GM18519 (cell line): ENCODE results near the gene EIF2S3.
"Not testable (repeated sequence)": the region's sequence is repeated elsewhere in the genome, so short reads cannot be mapped to it uniquely, and the experiment has no call there.

Experiments
- ATAC-seq: cut with Tn5 transposase; IDR thresholded peaks from one replicate; pipeline ENCODE4 v1.9.1; 2021; ENCODE audit warnings: mild to moderate bottlenecking, moderate library complexity; ENCODE audit not compliant: unreplicated experiment, low FRiP score

Gene EIF2S3

DNA sequence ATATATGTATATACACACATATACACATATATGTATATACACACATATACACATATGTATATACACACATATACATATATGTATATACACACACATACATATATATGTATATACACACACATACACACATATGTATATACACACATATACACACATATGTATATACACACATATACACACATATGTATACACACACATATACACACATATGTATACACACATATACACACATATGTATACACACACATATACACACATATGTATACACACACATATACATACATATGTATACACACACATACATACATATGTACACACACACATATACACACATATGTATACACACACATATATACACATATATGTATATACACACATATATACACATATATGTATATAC lies 8.7 kb upstream of the EIF2S3 start:
- ATAC-seq, result not testable (repeated sequence)

DNA sequence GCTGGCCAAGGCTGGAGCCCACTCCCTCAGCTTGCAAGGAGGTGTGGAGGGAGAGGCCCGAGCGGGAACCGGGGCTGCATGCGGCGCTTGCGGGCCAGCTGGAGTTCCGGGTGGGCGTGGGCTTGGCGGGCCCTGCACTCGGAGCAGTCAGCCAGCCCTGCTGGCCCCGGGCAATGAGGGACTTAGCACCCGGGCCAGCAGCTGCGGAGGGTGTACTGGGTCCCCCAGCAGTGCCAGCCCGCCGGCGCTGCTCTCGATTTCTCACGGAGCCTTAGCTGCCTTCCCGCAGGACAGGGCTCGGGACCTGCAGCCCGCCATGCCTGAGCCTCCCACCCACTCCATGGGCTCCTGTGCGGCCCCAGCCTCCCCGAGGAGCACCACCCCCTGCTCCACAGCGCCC lies 5.1 kb upstream of the EIF2S3 start:
- ATAC-seq, result not testable (repeated sequence)

DNA sequence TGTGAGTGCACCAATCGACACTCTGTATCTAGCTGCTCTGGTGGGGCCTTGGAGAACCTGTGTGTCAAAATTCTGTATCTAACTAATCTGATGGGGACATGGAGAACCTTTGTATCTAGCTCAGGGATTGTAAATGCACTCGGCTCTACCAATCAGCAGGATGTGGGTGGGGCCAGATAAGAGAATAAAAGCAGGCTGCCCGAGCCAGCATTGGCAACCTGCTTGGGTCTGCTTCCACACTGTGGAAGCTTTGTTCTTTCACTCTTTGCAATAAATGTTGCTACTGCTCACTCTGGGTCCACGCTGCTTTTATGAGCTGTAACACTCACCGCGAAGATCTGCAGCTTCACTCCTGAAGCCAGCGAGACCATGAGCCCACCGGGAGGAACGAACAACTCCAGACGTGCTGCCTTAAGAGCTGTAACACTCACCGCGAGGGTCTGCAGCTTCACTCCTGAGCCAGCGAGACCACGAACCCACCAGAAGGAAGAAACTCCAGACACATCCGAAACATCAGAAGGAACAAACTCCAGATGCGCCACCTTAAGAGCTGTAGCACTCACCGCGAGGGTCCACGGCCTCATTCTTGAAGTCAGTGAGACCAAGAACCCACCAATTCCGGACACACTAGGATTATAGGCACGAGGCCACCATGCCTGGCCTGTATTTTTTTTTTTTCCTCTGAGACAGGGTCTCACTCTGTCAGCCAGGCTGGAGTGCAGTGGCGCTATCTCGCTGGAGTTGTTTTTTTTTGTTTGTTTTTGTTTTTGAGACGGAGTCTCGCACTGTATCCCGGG lies 4.0 kb upstream of the EIF2S3 start:
- not testable (repeated sequence) for ATAC-seq

DNA sequence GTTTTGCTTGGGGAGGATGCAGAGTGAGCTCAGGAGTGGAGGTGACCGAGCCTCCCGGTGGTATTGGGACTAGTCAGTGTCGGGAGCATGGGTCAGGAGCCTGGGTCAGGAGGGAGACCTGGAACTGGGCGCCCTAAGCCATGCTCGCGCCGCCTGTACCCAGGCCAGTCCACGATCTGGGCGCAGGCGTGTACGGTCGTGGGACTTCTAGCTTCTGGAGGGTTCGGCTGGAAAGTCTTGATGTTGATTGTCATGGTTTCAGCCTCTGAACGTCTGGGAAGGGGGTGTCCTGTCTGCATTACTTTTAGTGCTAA lies 244 bp downstream of the EIF2S3 start:
- no peak for ATAC-seq

DNA sequence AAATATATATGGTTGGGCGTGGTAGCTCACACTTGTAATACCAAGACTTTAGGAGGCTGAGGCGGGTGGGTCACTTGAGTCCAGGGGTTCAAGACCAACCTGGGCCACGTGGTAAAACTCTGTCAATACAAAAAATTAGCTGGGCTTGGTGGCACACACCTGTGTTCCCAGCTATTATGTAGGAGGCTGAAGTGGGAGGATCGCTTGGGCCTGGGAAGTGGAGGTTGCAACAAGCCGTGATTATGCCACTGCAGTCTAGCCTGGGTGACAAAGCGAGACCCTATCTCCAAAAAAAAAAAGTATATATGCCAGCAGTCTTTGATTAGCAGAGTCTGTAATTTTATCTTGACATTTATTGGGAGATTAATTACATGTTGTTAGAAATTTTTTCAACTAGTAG lies 8.7 kb downstream of the EIF2S3 start:
- no peak for ATAC-seq

- ATAC-seq, result no peak
Measured at GRCh38 chrX:24069877-24070276, 15.1 kb downstream of the EIF2S3 start.

GRCh38 chrX:24079411-24079810 lies 24.7 kb downstream of the EIF2S3 start:
- ATAC-seq, result no peak

DNA sequence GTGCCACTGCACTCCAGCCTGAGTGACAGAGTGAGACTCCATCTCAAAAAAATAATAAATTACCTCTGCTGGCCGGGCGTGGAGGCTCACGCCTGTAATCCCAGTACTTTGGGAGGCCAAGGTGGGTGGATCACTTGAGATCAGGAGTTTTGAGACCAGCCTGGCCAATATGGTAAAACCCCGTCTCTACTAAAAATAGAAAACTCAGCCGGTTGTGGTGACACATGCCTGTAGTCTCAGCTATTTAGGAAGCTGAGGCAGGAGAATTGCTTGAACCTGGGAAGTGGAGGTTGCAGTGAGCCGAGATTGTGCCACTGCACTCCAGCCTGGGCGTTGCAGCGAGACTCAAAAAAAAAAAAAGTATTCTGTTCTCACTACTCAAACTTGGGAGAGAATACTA lies 25.5 kb downstream of the EIF2S3 start:
- ATAC-seq, result not testable (repeated sequence)

DNA sequence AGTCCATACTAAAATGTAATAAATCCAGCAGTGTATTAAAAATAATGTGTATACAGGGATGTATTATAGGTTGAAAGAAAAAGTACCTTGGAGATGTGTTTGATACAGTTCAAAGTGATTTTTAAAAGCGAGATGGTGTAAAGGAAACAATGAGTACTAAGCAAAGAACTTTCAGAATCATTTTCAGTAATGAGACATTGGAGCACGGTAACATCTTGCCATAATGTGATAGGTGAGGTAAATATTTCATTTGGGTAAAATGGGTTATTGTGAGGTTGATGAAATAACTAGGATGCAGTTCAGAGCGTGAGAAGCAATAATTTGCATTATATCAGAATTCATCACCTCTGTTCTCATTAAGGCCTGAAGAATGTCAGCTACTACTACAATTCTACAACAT lies 25.9 kb downstream of the EIF2S3 start:
- ATAC-seq, result no peak

- no peak for ATAC-seq
Measured at GRCh38 chrX:24081661-24082154, 27.0 kb downstream of the EIF2S3 start.

GRCh38 chrX:24082447-24082846 lies 27.7 kb downstream of the EIF2S3 start:
- no peak for ATAC-seq

- no peak for ATAC-seq
Measured at GRCh38 chrX:24085101-24085500, 30.3 kb downstream of the EIF2S3 start.

- no peak for ATAC-seq
Measured at GRCh38 chrX:24090300-24091200, 35.8 kb downstream of the EIF2S3 start.

DNA sequence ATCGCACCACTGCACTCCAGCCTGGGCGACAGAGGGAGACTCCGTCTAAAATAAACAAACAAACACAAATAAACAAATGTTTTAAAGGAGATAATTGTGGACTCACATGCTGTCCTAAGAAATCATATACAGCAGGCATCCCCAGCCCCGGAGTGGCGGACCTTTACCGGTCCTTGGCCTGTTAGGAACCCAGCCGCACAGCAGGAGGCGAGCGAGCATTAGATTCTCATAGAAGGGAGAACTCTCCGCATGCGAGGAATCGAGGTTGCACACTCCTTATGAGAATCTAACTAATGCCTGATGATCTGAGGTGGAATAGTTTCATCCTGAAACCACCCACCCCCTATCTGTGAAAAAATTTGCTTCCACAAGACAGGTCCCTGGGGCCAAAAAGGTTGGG lies 39.0 kb downstream of the EIF2S3 start:
- no peak for ATAC-seq

DNA sequence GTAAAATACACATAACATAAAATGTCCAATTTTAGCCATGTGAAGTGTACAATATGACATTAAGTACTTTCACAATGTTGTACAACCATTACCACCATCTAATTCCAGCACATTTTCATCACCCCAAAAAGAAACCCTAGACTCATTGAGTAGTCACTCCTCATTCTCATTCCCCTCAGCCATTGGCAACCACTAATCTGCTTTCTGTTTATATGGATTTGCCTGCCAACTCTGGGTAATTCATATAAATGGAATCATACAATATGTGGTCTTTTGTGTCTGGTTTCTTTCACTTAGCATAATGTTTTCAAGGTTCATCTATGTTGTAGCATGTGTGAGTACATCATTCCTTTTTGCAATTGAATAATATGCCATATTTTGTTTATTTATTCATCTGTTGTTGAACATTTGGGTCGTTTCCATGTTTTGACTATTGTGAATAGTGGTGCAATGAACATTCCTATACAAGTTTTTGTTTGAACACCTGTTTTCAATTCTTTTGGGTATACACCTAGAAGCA lies 43.0 kb downstream of the EIF2S3 start:
- ATAC-seq, result no peak

GRCh38 chrX:24098932-24099331 lies 44.2 kb downstream of the EIF2S3 start:
- ATAC-seq, result no peak

DNA sequence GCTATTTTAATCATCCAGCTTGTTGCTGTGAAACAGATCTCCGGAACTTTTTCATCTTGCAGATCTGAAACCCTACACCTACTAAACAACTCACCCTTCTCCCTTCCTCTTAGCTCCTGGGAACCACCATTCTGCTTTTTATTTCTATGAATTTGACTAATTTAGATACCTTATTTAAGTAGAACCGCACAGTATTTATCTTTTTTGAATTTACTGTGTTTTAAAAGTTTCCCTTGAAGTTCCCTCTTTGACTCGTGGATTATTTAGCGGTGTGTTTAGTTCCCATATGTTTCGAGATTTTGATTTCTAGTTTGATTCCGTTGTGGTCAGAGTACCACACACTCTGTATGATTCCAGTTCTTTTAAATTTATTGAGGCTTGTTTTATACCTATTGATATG lies 44.6 kb downstream of the EIF2S3 start:
- no peak for ATAC-seq

GRCh38 chrX:24100713-24101112 lies 46.0 kb downstream of the EIF2S3 start:
- no peak for ATAC-seq

DNA sequence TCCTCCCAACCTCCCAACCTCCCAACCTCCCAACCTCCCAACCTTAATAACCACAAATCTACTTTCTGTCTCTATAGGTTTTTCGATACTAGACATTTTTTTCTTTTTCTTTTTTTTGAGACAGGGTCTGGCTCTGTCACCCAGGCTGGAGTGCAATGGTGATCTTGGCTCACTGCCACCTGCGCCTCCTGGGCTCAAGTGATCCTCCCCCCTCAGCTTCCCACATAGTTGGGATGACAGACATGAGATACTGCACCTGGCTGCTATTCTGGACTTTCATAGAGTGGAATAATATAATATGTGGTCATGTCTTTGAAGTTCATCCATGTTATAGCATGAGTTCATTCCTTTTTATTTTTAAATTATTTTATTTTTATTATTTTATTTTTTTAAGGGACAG lies 55.3 kb downstream of the EIF2S3 start:
- ATAC-seq, result no peak

GRCh38 chrX:24113181-24113580 lies 58.4 kb downstream of the EIF2S3 start:
- no peak for ATAC-seq

GRCh38 chrX:24117258-24117657 lies 62.5 kb downstream of the EIF2S3 start:
- no peak for ATAC-seq
